HUES6 (cell line): Measurements from ENCODE around the gene MAPKAP1.

Source experiments
- H3K27ac ChIP-seq: 2 replicates; pipeline ENCODE4 v1.7.0; 2013; ENCODE audit warnings: low read depth, mild to moderate bottlenecking, low read length, inconsistent platforms
- H3K27me3 ChIP-seq: 2 replicates; pipeline ENCODE4 v1.6.1; 2013; ENCODE audit warnings: low read length; ENCODE audit not compliant: control insufficient read depth, insufficient read depth
- H3K36me3 ChIP-seq: 2 replicates; pipeline ENCODE4 v1.6.1; 2013; ENCODE audit warnings: low read length; ENCODE audit not compliant: control insufficient read depth, insufficient read depth
- H3K4me1 ChIP-seq: 2 replicates; pipeline ENCODE4 v1.6.1; 2013; ENCODE audit warnings: low read length; ENCODE audit not compliant: control insufficient read depth, insufficient read depth
- H3K4me3 ChIP-seq: 2 replicates; pipeline ENCODE4 v1.5.1; 2013; ENCODE audit warnings: low read depth, low read length
- H3K9ac ChIP-seq: one replicate; pipeline ENCODE4 v1.6.1; 2013; ENCODE audit warnings: mild to moderate bottlenecking, low read length
- H3K9me3 ChIP-seq: 2 replicates; pipeline ENCODE4 v1.6.1; 2013; ENCODE audit warnings: low read depth, low read length; ENCODE audit not compliant: control insufficient read depth, insufficient read depth

The MAPKAP1 gene

GRCh38 chr9:125629446-125629845 lies 77.6 kb downstream of the MAPKAP1 start:
- peaks cover 19% of the 10 kb centered on the region for H3K4me1 ChIP-seq

GRCh38 chr9:125626187-125626586 lies 80.8 kb downstream of the MAPKAP1 start:
- Histone ChIP-seq H3K4me1 (no peaks in the 10 kb centered on the region), H3K36me3 (no peaks in the 10 kb centered on the region), H3K9ac (no peak overlapping the region), H3K4me3 (no peak overlapping the region), H3K27me3 (no peaks in the 10 kb centered on the region), H3K9me3 (peaks cover 4% of the 10 kb centered on the region; the same call in 1 of the 2 replicates), H3K27ac (no peak overlapping the region)

More at GRCh38 chr9:125629446-125629845, 77.6 kb downstream of the MAPKAP1 start:
- Histone ChIP-seq H3K36me3 (no peaks in the 10 kb centered on the region), H3K9ac (no peak overlapping the region), H3K27ac (no peak overlapping the region), H3K27me3 (no peaks in the 10 kb centered on the region), H3K4me3 (no peak overlapping the region), H3K9me3 (no peaks in the 10 kb centered on the region)

DNA sequence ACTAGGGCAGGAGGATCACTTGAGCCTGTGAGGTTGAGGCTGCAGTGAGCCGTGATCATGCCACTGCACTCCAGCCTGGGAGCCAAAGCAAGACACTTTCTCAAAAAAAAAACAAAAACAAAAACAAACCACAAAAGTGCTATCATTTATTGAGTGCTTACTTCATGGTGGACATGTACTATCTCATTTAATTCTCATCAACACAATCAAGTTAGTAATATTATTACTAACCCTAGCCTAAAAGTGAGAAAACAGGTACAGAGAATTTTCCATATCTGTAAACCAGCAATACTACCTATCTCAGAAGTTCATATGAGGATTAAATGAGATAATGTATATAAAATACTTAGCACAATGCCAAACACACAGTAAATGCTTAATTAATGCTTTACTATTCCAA lies 85.8 kb downstream of the MAPKAP1 start:
- no peaks in the 10 kb centered on the region for H3K36me3 ChIP-seq
- no peaks in the 10 kb centered on the region for H3K4me1 ChIP-seq
- H3K4me3 ChIP-seq = no peak overlapping the region
- H3K27me3 ChIP-seq = no peaks in the 10 kb centered on the region
- H3K9ac ChIP-seq = no peak overlapping the region
- H3K27ac ChIP-seq = no peak overlapping the region
- H3K9me3 ChIP-seq = peaks cover 4% of the 10 kb centered on the region; the same call in 1 of the 2 replicates

DNA sequence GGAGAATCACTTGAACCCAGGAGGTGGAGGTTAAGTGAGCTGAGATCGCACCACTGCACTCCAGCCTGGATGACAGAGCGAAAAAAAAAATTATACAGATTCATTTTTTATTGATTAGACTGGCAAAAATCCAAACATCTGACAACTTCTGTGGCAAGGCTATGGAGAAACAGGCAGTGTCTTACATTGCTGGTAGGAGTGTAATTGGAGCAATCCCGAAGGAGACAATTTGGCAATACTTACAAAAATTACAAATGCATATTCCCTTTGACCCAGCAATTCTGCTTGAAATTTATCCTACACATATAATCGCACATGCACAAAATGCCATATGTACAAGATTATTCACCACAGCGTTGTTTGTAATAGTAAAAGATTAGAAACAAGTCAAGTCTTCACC lies 86.8 kb downstream of the MAPKAP1 start:
- Histone ChIP-seq H3K36me3 (no peaks in the 10 kb centered on the region), H3K4me1 (no peaks in the 10 kb centered on the region), H3K9ac (no peak overlapping the region), H3K9me3 (peaks cover 4% of the 10 kb centered on the region; the same call in 1 of the 2 replicates), H3K4me3 (no peak overlapping the region), H3K27ac (no peak overlapping the region), H3K27me3 (no peaks in the 10 kb centered on the region)

- no peaks in the 10 kb centered on the region for H3K36me3 ChIP-seq
- H3K27ac ChIP-seq = no peak overlapping the region
- peaks cover 4% of the 10 kb centered on the region; the same call in 1 of the 2 replicates for H3K9me3 ChIP-seq
- H3K4me3 ChIP-seq = no peak overlapping the region
- no peaks in the 10 kb centered on the region for H3K27me3 ChIP-seq
- H3K4me1 ChIP-seq = peaks cover 6% of the 10 kb centered on the region; the same call in 1 of the 2 replicates
- no peak overlapping the region for H3K9ac ChIP-seq
These were observed 89.9 kb downstream of the MAPKAP1 start for GRCh38 chr9:125617087-125617486.

- Histone ChIP-seq H3K27ac (no peak overlapping the region), H3K27me3 (no peaks in the 10 kb centered on the region), H3K4me1 (peaks cover 13% of the 10 kb centered on the region; the same call in 1 of the 2 replicates), H3K36me3 (no peaks in the 10 kb centered on the region), H3K9me3 (no peaks in the 10 kb centered on the region), H3K9ac (no peak overlapping the region), H3K4me3 (no peak overlapping the region)
These were observed 93.9 kb downstream of the MAPKAP1 start for GRCh38 chr9:125613141-125613540.

GRCh38 chr9:125612616-125613015 lies 94.4 kb downstream of the MAPKAP1 start:
- Histone ChIP-seq H3K9me3 (no peaks in the 10 kb centered on the region), H3K27me3 (no peaks in the 10 kb centered on the region), H3K27ac (no peak overlapping the region), H3K36me3 (no peaks in the 10 kb centered on the region), H3K4me3 (no peak overlapping the region), H3K9ac (no peak overlapping the region), H3K4me1 (peaks cover 14% of the 10 kb centered on the region; the same call in 1 of the 2 replicates)

- no peak overlapping the region for H3K9ac ChIP-seq
These were observed 95.8 kb downstream of the MAPKAP1 start for GRCh38 chr9:125611121-125611765.

DNA sequence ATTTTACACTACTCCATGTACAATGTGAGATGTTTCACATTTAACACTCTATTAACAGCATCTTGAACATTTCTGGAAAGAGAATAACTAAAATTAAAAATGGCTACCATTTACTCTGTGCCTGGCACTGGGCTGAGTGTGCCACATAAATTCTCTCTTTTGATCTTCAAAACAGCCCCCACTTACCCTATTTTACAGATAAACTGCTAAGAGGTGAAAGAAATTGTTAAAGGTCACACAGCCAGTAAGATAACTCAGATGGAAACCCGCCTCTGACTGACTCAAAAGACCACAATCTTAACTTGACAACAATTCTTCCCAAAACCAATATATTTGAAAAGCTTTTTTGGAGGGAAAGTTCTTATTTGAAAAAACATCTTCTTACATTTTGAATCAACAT lies 97.3 kb downstream of the MAPKAP1 start:
- no peaks in the 10 kb centered on the region for H3K9me3 ChIP-seq
- H3K36me3 ChIP-seq = no peaks in the 10 kb centered on the region
- no peak overlapping the region for H3K9ac ChIP-seq
- H3K4me3 ChIP-seq = no peak overlapping the region
- no peaks in the 10 kb centered on the region for H3K27me3 ChIP-seq
- H3K4me1 ChIP-seq = peaks cover 27% of the 10 kb centered on the region
- H3K27ac ChIP-seq = no peak overlapping the region

More at GRCh38 chr9:125611121-125611765, 95.8 kb downstream of the MAPKAP1 start:
- Histone ChIP-seq H3K36me3 (no peaks in the 10 kb centered on the region), H3K4me1 (peaks cover 21% of the 10 kb centered on the region), H3K9me3 (no peaks in the 10 kb centered on the region), H3K27ac (no peak overlapping the region), H3K4me3 (no peak overlapping the region), H3K27me3 (no peaks in the 10 kb centered on the region)

- Histone ChIP-seq H3K4me3 (no peak overlapping the region), H3K27ac (0 out of 2 replicates have a peak overlapping the region, but pooled peaks have one; percentile 26), H3K36me3 (no peaks in the 10 kb centered on the region), H3K27me3 (no peaks in the 10 kb centered on the region), H3K4me1 (peaks cover 32% of the 10 kb centered on the region), H3K9me3 (no peaks in the 10 kb centered on the region), H3K9ac (no peak overlapping the region)
These were observed 98.4 kb downstream of the MAPKAP1 start for GRCh38 chr9:125608489-125609224.

DNA sequence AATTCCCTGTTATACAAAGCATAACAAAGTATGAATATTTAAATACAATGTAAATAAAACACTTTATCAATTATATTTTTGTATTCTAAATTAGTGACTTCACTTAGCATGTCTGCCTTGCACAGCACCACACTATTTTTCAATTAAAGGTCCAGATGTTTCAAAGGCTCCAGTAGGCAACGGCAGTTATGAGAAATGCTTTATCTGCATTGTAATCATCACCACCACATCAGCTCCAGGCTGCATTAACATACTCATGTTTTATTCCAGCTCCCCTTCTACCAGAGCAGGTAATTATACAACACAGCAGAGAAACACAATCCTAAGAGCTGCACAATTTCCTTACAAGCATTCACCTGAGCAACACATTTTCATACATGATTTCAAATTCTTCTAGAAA lies 102.8 kb downstream of the MAPKAP1 start:
- peaks cover 33% of the 10 kb centered on the region for H3K4me1 ChIP-seq
- no peaks in the 10 kb centered on the region for H3K27me3 ChIP-seq
- no peaks in the 10 kb centered on the region for H3K9me3 ChIP-seq
- no peak overlapping the region for H3K9ac ChIP-seq
- H3K4me3 ChIP-seq = no peak overlapping the region
- H3K36me3 ChIP-seq = no peaks in the 10 kb centered on the region
- no peak overlapping the region for H3K27ac ChIP-seq
